ENCODE data around the gene COL21A1. TPM values are rescaled to one million over a fixed set of nuclear protein-coding genes. Genes with fewer than 3 reads are reported as not detected.

COL21A1 gene
- total RNA-seq, 4 donors from 2014 or later = 5.3 to 47.1 (median 15.6) TPM

DNA sequence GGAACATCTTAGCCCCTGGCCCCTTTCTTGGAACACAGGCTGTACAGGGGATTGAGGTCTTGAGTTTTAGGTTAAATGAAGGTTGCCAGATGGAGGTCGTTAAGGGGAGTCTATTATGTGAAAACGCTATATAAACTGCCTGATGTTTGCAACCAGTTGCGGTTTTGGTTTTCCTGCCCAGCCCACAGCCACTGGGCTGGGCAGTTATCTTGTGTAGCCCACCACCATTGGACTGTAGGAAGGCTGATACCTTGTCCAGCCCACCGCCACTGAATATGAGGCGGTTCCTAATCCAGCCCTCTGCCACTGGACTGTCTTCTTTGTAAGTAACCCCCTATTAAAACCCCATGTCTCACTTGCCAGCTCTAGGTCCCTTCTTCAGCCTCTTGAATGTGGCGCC, 42.3 kb upstream of the COL21A1 start:
- 64 to 80% methylated on average over 2 to 6 of the region's 6 CpGs for WGBS, 2 donors (ENCODE audit: low coverage in 1 of 2)
- H3K4me3 ChIP-seq = no peak overlapping the region
- no peaks in the 10 kb centered on the region for H3K36me3 ChIP-seq
- no peaks in the 10 kb centered on the region for H3K27me3 ChIP-seq
- H3K9me3 ChIP-seq = no peaks in the 10 kb centered on the region
- no peak for TF ChIP-seq POLR2AphosphoS5 (IDR thresholded peaks at IDR 0.05)
- TF ChIP-seq, protein P1, sequence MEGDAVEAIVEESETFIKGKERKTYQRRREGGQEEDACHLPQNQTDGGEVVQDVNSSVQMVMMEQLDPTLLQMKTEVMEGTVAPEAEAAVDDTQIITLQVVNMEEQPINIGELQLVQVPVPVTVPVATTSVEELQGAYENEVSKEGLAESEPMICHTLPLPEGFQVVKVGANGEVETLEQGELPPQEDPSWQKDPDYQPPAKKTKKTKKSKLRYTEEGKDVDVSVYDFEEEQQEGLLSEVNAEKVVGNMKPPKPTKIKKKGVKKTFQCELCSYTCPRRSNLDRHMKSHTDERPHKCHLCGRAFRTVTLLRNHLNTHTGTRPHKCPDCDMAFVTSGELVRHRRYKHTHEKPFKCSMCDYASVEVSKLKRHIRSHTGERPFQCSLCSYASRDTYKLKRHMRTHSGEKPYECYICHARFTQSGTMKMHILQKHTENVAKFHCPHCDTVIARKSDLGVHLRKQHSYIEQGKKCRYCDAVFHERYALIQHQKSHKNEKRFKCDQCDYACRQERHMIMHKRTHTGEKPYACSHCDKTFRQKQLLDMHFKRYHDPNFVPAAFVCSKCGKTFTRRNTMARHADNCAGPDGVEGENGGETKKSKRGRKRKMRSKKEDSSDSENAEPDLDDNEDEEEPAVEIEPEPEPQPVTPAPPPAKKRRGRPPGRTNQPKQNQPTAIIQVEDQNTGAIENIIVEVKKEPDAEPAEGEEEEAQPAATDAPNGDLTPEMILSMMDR (IDR thresholded peaks at IDR 0.05) = no peak
- no peak for TF ChIP-seq POLR2A (IDR thresholded peaks at IDR 0.05)
- ATAC-seq = no peak
- peaks cover 0 to 11% (median 0%) of the 10 kb centered on the region in 3 donors for H3K4me1 ChIP-seq
- H3K27ac ChIP-seq = no peak overlapping the region

DNA sequence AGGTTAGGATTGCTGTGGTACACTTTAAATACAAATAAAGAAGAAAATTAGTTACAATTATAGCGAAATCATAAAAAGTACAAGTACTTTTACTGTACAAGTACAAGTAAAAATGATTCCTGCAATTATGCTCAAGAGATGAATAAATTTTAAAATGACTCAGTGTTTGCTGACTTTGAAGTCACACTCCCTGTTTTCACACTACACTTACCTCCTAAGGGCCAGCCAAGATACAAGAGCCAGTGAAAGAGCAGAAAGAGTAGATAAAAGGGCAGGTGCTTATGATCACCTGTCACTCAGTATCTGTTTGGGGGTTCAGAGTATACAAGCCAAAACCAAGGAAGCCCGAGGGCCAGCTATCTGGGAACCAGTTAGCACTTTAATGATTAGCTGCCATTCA, 41.0 kb upstream of the COL21A1 start:
- Histone ChIP-seq H3K27me3 (no peaks in the 10 kb centered on the region), H3K36me3 (no peaks in the 10 kb centered on the region), H3K9me3 (no peaks in the 10 kb centered on the region), H3K4me3 (no peak overlapping the region), H3K4me1 (peaks cover 0 to 11% (median 0%) of the 10 kb centered on the region in 3 donors), H3K27ac (no peak overlapping the region)
- TF ChIP-seq EP300 (IDR thresholded peaks at IDR 0.05) = no peak
- TF ChIP-seq POLR2A (IDR thresholded peaks at IDR 0.05) = no peak
- TF ChIP-seq, protein P1 (IDR thresholded peaks at IDR 0.05) = no peak
- TF ChIP-seq POLR2AphosphoS5 (IDR thresholded peaks at IDR 0.05) = no peak
- WGBS, 2 donors (ENCODE audit: low coverage in 1 of 2) = 85 to 89% methylated on average over 2 of the region's 2 CpGs
- ATAC-seq = no peak

DNA sequence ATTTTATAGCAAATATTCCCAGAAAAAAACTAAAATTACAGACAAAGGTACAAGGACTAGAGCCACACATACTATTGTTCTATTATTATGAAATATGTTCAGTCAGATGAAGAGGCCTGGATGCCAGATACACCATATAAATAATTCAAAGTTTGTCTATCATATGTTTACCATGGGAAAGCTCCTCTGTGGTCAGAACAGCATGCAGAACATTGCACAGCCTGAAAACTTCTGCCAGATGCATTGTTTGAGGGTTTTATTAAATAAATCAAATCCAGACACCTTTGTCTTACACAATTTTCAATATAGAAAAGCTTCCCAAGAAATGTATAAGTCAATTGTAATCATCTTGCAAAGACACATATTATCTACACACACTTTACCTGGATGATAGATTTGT, 35.0 kb upstream of the COL21A1 start:
- H3K4me3 ChIP-seq = no peak overlapping the region
- TF ChIP-seq EP300 (IDR thresholded peaks at IDR 0.05) (no peak), POLR2AphosphoS5 (IDR thresholded peaks at IDR 0.05) (no peak), POLR2A (IDR thresholded peaks at IDR 0.05) (no peak)
- TF ChIP-seq, protein P1 (IDR thresholded peaks at IDR 0.05) = no peak
- ATAC-seq = no peak
- H3K27ac ChIP-seq = no peak overlapping the region
- H3K27me3 ChIP-seq = no peaks in the 10 kb centered on the region
- H3K36me3 ChIP-seq = no peaks in the 10 kb centered on the region
- H3K4me1 ChIP-seq = no peaks in the 10 kb centered on the region
- H3K9me3 ChIP-seq = no peaks in the 10 kb centered on the region

DNA sequence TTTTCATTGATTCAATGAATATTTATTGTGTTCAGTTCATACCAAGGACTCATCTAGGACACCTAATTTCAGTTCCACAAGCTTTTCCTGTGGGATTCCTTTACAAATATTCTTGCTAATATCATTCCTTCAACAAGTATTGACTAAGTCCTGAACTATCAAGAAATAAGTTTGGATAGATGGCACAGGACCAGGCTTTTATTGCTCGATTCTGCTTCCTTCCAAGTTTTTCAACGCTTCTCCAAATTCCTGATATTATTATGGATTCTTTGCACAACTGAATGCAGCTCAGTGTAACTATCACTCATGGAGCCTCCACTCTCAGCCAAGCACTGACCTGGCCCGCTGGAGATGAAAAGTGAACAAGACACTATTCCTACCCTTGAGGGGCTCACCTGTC, 32.7 kb upstream of the COL21A1 start:
- no peaks in the 10 kb centered on the region for H3K4me1 ChIP-seq
- no peak overlapping the region for H3K27ac ChIP-seq
- no peaks in the 10 kb centered on the region for H3K36me3 ChIP-seq
- no peak for TF ChIP-seq POLR2A (IDR thresholded peaks at IDR 0.05)
- no peak for TF ChIP-seq EP300 (IDR thresholded peaks at IDR 0.05)
- TF ChIP-seq POLR2AphosphoS5 (IDR thresholded peaks at IDR 0.05) = no peak
- TF ChIP-seq, protein P1 (IDR thresholded peaks at IDR 0.05) = no peak
- no peaks in the 10 kb centered on the region for H3K9me3 ChIP-seq
- 86 to 100% methylated on average over 2 to 3 of the region's 3 CpGs for WGBS, 2 donors (ENCODE audit: low coverage in 1 of 2)
- ATAC-seq = no peak
- no peak overlapping the region for H3K4me3 ChIP-seq
- H3K27me3 ChIP-seq = no peaks in the 10 kb centered on the region

DNA sequence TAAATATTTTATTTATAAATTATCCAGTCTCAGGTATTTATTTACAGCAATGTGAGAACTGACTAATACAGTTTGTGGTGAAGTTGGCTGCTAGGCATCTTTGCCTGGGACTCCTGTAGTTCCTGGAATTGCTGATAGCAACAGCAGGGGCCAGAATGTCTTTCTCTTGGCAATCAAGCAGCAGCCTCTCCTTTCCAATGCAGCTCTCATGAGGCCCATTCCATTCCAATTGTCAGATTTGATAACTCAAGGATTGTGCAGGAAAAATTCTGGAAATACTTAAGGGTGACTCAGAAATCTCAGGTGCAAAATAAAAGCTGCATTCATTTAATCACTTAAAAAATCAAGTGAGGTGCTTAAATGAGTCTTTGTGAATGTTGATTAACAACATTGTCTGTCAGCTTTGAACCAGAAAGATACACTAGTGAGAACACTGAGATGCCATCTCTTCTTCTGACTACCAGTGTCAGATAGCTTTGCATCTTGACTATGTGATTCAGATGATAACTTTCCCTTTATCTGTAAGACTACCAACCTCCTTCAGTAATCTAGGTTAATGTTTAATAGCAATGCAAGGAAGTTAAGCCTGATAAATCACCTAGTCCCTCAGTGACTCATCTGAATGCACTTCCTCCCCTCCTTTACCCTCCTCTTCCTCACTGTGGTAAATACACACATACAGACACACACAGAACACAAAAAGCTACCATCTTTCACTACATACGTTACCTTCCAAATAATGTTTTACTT, 32.1 kb upstream of the COL21A1 start:
- no peak overlapping the region for H3K27ac ChIP-seq
- TF ChIP-seq POLR2AphosphoS5 (IDR thresholded peaks at IDR 0.05) (no peak), POLR2A (IDR thresholded peaks at IDR 0.05) (no peak), EP300 (IDR thresholded peaks at IDR 0.05) (no peak)
- TF ChIP-seq, protein P1 (IDR thresholded peaks at IDR 0.05) = no peak
- H3K36me3 ChIP-seq = no peaks in the 10 kb centered on the region
- no peak for ATAC-seq
- H3K4me1 ChIP-seq = no peaks in the 10 kb centered on the region
- WGBS, 2 donors (ENCODE audit: low coverage in 1 of 2) = 79 to 100% methylated on average over 1 of the region's 1 CpG
- H3K9me3 ChIP-seq = no peaks in the 10 kb centered on the region
- H3K4me3 ChIP-seq = no peak overlapping the region
- H3K27me3 ChIP-seq = no peaks in the 10 kb centered on the region

All from gastroesophageal sphincter (tissue), 4 donors.